ENCODE results near the gene GNB5.
"Not testable (repeated sequence)": the region's sequence is repeated elsewhere in the genome, so short reads cannot be mapped to it uniquely, and the experiment has no call there.

GNB5 gene

DNA sequence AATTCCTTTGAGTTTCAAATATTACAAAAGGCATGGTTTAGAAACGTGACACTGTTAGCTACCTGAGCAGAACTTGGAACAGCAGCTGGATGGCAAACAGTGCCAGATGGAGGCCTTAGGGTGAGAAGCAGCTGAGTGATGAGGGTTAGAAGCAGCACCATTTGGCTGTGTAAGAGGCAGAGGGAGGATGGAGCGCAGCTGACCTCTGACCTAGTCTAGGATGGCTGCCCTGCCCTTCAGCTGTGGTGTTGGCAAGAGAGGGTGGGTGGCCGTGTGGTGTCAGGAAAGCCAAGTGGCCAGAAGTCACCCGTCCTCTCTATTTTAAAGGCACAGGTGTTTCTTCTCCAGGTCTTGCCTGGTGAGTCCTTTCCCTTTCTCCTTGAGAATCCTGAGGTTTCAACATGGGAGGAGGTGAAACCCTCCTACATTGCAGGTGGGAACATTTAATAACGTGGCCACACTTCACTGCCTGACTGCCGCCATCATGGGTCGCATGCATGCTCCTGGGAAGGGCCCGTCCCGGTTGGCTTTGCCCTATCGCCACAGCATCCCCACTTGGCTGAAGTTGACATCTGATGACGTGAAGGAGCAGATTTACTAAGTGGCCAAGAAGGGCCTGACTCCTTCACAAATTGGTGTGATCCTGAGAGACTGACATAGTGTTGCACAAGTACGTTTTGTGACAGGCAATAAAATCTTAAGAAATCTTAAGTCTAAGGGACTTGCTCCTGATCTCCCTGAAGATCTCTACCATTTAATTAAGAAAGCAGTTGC, 96.2 kb downstream of the GNB5 start:
- no peak for DNase-seq (ENCODE audit: low read depth, low spot score)

DNA sequence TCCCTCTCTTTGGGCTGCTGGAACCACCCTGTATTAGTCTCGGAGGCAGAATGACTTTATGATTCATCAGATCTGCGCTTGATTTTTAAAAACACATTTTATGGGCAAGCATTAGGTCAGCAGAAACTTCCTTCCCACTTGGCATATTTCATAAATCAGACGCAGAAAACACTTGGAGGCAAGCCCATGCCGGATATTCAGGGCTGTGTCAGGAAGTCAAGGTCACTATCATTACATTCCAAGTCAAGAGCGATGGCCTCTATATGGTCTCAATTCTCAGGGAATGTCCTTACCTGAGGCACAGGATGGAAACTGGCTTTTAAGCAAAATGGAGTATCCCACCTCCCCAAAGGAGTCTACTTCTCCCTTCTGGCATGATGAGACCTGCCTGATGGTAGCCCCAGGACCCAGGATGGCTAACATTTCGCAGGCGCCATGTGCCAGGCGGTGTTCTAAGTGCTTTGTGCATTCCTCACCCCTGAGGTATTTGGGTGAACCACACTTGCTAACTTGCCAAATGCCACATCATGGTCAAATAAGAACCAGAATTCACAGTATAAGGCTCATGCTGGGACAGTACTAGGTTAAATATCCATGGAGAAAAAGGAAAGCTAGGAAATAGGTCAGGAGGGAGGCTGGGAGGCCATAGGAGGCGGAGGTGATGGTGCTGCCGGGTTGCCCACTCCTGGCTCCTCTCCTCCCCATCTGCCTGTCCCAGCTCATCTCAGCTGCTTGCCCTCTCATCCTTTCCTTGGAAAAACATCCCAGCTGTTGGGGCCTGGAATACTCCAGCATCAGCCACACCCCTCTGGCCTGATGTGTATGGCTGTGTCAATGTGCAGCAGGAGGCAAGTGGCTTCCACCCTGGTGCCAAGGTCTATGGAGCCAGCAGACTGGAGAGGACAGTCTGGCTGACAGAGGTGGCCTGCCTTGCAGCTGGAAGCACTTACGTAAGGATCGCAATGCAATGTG, 97.4 kb downstream of the GNB5 start:
- no peak for DNase-seq (ENCODE audit: low read depth, low spot score)

DNA sequence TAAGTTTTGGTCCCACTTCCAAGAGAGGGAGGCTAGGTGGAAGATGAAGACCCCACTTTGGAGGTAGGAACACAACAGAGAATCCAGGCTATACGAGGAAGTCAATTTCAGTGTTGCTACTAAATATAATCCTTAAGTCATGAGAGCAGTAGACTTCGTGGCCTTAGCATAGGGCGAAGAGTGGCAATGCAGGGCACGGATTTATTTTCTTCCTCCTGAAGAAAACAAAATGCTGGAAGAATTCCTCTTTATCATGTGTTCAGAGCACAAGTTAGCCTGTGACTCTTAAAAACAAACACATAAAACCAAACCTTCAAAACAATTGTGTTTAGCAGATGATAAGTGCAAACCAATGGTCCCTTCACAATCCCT, 98.0 kb downstream of the GNB5 start:
- DNase-seq (ENCODE audit: low read depth, low spot score) = no peak

DNA sequence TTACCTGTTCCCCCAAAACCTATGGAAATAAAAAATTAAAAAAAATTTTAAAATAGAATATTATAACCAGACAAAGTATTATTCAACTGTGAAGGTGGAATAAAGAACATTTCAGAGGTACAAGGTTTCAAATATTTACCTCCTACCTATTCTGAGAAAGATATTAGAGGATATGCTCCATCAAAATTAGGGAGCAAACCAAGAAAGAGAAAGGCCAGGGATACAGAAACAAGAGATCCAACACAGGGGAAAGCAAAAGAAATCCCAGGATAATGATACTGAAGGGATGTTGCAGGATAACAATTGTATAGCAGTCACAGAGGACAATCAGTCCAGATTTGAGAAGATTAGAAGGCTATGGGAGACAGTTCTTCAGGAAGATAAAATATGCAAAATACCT, 101.0 kb downstream of the GNB5 start:
- no peak for DNase-seq (ENCODE audit: low read depth, low spot score)

DNA sequence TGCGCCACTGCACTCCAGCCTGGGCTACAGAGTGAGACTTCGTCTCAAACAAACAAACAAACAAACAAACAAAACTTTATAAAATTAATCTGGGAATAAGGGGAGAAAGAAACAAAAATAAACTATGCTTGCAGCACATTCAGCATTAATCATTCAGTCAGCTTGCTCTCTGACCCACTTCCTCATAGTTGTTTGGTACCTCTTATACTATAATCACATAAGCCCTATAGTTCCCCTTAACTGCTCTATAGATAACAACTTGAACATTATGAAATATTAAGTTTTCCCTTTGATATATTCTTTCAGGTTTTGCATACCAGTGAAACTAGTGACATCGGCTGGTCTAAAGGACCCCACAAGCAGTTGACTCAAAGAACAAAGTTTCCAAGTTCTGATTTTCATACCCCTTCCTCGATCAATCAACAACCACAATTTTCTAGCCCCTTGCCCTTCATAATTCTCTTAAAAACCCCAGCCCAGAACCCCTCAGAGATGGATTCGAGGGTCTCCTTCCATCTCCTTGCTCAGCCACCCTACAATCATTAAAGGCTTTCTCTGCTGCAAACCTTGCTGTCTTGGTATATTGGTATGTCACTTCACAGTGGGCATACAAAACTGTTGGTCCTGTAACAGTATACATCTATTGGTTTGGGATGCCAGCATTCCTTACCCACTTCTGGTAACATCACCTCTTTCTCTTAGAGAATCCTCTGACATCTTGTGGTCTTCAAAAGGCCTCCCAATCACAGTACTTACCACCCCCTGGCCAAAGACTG, 105.0 kb downstream of the GNB5 start:
- DNase-seq (ENCODE audit: low read depth, low spot score) = no peak

DNA sequence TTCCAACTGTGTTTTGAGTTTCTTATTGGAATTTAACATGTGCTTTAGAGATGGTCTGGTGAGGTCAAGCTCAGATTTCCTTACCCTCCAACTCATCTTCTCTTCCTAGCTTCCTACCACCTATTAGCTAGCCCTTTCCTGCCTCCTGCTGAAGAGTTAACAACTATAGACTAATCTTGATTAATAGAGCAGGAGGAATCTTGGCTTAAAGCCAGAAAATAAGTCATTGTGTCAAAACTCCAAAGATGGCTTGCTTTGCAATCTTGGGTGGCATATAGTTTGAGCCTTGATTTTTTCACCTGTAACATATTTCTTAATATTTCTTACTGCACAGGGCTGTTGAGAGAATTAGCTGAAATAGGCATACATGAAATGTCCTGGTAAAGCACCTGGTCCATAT, 105.9 kb downstream of the GNB5 start:
- no peak for DNase-seq (ENCODE audit: low read depth, low spot score)

DNA sequence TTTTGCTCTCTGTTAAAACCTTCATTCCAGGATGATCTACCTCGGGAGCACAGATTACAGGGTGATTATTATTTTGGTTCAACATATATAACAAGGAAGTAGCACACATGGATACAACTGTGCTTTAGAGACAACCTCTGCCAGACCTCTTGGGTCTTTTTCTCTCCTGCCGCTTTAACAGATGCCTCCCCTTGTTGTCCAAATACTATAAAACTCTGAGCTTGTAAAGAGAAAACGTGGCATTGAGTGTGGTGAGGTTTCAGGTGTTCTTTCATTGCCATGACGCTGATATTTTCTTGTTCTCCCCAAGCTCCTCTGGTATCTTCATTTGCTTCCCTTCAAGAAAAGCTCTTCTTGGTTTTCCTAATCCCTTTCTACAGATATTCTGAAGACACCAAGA, 107.6 kb downstream of the GNB5 start:
- no peak for DNase-seq (ENCODE audit: low read depth, low spot score)

DNA sequence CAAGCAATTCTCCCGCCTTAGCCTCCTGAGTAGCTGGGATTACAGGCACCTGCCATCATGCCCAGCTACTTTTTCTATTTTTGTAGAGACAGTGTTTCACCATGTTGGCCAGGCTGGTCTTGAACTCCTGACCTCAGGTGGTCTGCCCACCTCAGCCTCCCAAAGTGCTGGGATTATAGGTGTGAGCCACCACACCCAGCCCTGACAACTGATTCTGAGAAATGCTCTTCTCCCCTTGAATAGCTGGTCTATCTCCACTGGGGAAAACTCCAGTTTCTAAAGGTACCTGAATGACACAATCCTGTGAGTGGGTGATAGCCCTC, 108.2 kb downstream of the GNB5 start:
- not testable (repeated sequence) for DNase-seq (ENCODE audit: low read depth, low spot score)

DNA sequence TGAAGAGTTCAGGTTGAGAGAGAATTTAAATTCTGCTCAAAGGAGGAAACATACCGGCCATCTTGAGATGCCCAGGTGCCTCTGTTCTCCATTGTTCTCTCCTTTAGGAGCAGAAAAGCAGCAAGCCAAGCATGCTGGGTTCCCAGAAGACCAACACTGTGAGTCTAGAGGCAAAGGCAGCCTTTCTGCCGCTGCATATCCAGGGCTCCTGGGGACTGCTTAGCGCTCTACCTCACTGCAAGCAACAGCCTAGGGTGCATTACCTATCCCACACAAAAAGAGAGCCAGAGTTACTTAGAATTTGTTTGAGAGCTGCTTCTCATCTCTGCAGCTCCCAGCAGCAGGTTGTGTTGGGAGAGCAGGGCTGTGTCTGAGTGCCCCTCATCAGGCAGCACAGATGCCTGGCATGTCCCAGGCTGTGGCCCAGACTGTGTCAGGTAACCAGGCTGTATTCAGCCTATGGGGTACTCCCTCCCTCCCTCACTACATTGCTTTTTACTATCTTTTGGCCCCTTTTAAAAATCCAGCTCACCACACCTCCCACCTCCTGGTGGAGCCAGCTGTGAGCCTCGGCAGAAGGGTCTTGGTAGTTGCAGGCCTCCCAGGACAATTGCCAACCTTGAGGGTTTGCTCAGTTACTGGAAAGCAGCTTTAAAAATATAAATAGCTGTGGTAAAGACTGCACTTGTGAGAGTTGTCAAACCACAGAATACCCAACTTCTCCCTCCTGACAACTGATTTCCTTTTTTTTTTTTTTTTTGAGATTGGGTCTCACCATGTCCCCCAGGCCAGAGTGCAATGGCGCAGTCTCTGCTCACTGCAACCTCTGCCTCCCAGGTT, 108.8 kb downstream of the GNB5 start:
- DNase-seq (ENCODE audit: low read depth, low spot score) = no peak

DNA sequence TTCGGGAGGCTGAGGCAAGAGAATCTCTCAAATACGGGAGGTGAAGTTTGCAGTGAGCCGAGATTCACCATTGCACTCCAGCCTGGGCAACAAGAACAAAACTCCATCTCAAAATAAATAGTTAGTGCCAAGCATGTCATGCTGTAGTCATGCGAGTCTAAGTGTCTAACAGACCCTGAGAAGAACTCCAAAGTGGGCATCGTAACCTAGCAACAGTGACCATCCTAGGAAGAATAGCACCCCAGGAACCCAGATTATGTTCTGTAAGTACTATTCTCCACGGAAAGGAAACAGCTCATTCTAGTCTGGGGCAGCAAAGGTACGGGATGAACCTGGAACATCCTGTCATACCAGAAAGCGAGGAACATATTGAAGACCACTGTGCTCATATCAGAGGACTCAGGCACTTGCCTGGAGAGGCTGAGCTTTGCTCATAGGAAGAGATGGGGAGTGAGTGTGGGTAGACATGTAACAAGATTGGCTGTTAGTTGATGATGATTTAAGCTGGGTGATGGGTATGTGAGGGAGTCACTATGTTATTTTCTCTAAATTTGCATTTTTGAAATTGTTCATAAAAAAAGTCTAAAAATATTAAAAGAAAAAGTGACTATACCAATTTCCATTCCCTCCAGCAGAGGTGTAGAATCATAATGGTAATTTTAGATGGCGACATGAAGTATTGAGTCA, 110.3 kb downstream of the GNB5 start:
- DNase-seq (ENCODE audit: low read depth, low spot score) = no peak

DNA sequence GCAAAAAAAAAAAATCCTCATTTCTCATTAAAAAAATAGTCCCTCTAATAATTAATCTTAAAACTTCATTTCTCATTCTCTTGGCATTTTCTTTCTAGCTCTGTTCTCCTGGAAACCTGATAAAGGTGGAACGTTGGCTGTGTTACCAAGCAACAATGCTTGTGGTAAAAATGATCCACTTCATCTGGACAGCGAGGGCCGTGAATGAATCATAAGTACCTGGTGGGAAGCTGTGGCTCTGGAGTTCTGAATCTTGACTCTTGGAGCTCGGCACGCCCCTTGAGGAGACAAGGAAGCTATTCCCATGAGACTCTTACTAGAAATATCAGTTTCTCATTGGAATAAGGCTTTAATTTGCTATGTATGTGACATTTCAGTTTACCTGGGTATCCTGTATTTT, 111.2 kb downstream of the GNB5 start:
- DNase-seq (ENCODE audit: low read depth, low spot score) = no peak

DNA sequence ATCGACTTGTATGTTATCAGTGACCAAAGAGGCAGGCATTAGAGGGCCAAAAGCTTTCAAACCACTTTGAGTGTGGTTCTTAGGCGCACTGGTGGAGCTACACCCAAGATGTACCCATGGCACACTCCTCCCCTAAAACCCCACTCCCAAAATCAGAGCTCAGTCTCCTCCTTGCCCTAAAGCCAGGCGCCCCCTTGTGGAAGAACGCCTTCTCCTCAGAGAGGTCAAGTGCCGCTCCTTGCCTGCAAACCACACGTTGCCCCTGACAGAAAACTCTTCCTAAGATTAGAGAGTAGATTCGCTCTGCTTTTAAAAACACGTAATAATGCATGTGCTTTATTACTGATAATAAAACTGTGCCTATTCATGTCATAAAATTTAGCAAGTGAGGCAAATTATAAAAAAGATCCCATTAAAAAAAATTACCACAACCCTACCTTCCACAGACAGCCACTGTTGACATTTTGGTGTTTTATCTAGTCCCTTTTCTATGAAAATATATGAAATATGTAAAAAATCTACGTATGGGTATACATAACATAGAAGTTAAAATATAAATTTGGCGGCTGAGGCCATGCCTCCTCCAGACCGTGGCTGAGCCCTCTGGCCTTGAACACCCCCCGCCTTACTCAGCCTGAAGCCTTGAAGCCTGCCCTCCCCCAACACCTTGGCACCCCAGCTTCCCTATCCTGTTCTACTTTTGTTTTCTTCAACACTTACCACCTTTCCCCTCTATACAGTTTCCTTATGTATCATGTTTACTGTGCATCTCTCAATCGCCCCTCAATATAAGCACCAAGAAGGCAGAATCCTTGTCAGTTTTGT, 112.1 kb downstream of the GNB5 start:
- no peak for DNase-seq (ENCODE audit: low read depth, low spot score)

DNA sequence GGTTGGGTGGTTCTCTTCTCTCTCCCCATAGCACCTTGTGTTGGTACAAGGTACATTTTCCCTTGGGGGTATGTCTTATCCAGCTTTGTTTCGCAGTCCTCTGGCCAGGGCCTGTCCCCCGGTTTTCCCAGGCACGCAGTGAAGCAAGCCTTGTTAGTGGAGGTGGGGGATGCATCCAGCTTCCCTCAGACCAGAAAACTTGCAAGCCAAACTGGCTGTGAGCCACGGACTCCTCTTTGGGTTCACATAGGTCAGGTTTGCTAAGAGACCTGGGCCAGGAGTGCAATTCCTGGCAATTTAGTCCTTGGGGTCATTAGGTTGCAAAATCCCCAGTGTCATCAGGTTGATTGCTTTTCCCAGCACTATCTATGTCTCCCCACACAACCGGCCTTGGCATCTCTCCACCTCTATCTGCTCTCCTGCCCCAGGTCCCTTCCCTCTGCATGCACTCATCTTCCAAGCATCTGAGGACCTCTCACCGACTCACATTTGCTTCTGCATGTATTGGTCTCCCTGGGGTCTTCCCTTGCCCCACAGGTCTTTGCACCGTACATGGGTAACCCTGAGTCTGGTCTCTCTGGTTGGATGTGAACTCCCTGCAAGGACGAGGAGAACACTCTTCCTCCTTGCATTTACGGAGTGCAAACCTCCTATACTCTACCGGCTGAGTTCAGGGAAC, 112.9 kb downstream of the GNB5 start:
- no peak for DNase-seq (ENCODE audit: low read depth, low spot score)

DNA sequence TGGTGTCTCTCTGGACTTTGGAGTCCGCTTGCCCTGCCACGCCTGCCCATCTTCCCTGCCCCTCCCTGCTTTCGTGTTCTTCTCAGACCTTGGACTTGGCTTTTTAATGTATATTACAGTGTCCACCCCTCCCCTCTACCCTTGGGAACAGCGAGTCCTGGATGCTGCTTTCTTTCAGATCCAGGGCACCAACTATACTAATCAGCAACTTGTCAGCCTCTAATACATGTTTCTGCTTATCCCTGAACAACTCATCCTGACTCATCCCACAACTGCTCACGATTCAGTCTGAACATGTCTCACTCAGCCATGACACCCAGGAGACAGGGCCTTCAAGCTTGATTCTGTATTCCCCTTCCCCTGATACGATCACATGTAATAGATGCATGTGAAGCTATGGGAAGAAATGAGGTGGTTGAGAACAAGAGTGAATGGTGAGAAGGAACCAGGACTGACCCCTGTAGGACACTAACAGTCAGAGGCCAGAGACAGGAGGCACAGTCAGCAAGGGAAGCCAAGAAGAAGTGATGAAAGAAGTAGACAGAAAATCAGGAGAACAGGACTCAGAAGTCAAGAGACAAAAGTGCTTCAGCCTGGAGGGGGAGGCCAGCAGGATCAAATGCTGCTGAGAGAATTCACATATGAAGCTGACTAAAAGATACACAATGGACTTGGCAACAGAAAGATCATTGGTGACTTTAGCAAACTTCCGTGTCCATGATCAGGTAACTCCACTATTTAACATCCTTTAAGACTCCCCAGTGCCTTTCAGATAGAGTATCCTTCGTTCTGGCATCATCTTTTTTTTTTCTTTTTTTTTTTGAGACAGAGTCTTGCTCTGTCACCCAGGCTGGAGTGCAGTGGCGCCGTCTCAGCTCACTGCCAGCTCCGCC, 114.1 kb downstream of the GNB5 start:
- no peak for DNase-seq (ENCODE audit: low read depth, low spot score)

DNA sequence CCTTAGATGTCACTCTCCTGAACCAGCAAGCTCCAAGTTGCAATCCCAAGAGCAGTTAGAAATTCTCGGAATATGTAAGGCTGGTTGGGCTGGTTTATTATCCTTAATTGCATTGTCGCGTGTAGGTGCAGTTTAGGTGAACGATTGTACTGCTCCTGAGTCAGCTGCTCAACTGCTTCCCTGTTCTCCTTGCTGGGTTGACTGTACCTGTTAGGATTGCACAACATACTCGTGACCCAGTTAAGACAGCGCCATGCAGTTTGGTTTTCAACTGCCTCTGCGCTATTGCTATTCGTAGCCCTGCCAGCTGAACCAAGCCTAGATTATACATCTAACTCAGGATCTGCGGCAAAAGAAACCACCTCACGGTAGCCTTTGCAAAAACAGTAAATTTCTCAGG, 119.6 kb downstream of the GNB5 start:
- DNase-seq (ENCODE audit: low read depth, low spot score) = no peak

DNA sequence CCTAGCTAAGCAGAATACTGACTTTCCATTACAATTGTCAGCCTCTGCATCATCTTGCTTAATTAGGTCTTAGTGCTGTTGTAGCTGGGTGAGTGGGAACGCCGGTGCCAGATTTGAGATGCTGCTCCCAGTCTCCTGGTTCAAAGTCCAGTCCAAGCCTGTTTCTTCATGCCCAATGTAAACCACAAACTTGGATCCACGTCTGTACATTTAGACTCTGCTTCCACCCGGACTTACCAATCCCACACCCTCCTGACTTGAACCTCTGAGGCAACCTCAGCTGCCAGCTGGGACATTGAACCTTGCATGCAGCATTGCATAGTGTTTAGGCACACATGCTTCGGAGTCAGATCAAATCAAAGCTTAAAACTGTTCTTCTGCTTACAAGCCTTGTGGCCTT, 121.6 kb downstream of the GNB5 start:
- no peak for DNase-seq (ENCODE audit: low read depth, low spot score)

DNA sequence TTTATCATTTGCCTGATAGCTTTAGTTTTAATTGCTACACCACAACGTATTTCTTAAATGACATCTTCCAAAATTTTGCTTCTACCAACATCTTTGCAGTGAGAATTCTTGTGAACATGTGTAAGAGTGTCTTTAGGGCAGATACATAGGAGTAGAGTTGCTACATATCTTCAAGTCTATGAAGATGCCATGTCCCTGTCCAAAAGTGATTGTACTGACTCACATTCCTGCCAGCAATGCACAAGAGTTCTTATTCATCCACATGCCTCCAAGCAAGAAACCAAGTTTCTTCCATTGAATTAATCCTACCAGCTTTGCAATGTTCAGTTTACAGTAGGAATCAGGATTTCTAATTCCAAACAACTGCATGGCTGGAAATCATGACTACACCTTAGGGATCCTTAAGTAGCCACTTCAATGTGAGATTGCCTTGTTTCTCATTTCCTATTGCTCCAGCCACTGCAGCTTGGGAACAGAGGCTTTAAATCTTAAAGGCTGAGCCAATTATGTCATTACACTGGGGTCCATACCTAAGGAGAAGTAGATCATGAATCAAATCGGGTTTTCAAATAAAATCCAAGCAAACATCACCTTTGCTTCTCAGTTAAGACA, 123.1 kb downstream of the GNB5 start:
- no peak for DNase-seq (ENCODE audit: low read depth, low spot score)

DNA sequence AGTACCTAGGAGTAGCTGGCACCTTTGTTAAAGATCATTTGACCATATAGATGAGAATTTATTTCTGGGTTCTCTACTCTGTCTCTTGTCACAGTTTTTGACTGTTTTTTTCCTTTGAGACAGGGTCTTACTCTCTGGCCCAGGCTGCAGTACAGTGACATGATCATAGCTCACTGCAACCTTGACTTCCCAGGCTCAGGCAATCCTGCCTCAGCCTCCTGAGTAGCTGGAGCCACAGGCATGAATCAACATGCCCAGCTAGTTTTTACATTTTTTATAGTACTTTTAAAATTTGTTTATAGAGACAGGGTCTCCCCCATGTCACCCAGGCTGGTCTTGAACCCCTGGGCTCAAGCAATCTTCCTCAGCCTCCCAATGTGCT, 123.7 kb downstream of the GNB5 start:
- DNase-seq (ENCODE audit: low read depth, low spot score) = no peak

All from smooth muscle cell of the brain vasculature (primary cell).